NCI-H510A (cell line): Measurements from ENCODE around the gene LPAR3.

Source experiments
- DNase-seq: peaks from one replicate; lab custom pipeline; 2025; lab: John Stamatoyannopoulos, UW

Gene LPAR3

DNA sequence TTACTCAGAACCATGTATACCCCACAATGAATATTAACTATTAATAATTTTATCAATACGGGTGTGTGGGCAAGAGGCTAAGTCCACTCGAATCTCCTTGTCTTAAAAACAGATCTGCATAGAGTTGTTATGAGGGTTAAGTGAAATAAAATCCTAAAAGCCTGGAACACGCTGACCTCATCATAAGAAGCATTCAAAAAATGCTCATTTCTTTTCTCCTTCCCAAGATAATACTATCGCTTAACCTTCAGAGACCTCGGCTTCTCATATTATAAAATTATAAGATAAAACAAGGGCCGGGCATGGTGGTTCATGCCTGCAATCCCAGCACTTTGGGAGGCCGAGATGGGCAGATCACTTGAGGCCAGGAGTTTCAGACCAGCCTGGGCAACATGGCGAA lies 35.1 kb downstream of the LPAR3 start:
- DNase-seq: no peak

GRCh38 chr1:84856726-84857270 lies 36.2 kb downstream of the LPAR3 start:
- no peak for DNase-seq

DNA sequence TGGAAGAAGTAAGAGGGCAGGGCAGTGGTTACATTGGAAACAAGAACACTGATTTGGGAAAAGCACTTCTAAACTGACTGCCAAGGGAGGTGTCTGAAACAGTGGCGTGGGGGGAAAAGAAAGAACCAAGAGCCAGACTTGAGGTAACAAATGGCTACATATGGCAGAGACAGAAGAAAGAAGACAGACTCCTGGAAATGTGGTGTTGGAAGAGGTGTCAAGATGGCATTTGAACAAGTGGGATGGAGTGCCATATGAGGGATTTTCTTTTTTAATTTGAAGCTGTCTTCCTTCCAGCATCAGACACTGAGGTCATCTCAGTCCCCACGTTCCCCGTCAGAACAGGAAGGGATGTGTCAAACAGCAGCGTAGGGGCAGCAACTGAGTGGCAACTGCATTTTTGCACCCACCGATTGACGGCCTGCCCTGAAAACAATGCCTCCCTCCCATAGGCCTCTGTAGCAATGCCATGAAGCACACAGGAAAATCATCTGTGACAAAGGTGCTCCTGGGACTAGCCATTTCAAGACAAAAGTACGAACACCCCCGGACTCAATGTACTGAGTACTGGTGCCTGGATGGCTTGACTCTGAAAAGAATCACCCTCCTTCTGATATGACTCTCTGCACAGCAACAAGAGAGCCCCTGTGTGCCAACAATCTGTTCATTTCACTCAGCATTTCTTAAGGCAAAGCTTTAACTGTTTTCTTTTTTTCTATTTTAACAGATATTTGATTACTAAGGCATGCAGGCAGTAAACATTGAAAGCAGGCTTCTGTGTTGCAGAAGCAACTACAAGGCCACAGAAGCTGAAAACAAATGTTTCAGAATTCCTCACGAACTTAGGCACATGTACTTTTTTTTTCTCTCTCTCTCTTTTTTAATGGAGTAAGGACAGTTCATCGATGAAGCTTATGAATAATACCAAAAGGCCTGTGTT lies 37.0 kb downstream of the LPAR3 start:
- no peak for DNase-seq

GRCh38 chr1:84855168-84855567 lies 37.8 kb downstream of the LPAR3 start:
- no peak for DNase-seq

- no peak for DNase-seq
Measured at GRCh38 chr1:84853741-84854721, 39.0 kb downstream of the LPAR3 start.

DNA sequence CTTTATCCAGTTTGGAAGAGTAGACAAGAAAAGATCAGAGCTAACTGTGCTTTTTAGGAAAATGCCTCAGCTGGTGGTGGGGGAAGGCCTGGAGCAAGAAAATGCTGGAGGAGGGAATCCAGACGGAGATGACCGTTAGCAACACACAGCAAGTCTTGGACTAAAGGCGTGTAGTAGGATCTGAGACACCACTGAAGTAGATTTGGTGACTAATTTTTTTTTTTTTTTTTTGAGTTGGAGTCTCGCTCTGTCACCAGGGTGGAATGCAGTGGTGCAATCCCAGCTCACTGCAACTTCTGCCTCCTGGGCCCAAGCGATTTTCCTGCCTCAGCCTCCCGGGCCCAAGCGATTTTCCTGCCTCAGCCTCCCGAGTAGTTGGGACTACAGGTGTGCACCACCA lies 41.2 kb downstream of the LPAR3 start:
- no peak for DNase-seq

DNA sequence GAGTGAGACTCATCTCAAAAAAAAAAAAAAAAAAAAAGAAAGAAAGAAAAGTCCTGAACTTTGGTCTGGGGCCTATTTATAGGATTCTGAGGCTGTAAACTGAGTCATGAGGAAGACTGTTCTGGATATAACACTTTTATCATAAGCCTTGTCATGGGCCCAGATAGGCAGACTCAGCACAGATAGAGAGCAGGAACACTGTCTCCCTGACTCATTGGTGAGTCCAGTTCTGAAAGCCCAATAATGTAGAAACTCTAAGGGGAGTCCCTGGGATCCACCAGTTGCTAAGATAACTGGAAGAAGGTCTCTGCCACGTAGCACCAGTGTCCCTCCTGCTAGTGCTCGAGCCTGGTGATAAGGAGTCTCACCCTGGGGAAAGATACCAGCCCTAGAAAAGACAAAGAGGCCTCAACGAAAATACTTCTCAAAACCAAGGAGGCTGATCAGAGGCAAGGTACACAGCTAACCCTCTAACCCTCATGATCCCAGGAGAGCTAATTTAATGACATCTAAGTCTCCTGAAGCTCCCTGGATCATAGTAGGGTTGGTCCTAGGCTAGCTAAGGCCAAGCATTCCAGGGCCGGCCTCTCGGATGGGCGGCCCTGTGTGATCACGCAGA lies 43.5 kb downstream of the LPAR3 start:
- no peak for DNase-seq

DNA sequence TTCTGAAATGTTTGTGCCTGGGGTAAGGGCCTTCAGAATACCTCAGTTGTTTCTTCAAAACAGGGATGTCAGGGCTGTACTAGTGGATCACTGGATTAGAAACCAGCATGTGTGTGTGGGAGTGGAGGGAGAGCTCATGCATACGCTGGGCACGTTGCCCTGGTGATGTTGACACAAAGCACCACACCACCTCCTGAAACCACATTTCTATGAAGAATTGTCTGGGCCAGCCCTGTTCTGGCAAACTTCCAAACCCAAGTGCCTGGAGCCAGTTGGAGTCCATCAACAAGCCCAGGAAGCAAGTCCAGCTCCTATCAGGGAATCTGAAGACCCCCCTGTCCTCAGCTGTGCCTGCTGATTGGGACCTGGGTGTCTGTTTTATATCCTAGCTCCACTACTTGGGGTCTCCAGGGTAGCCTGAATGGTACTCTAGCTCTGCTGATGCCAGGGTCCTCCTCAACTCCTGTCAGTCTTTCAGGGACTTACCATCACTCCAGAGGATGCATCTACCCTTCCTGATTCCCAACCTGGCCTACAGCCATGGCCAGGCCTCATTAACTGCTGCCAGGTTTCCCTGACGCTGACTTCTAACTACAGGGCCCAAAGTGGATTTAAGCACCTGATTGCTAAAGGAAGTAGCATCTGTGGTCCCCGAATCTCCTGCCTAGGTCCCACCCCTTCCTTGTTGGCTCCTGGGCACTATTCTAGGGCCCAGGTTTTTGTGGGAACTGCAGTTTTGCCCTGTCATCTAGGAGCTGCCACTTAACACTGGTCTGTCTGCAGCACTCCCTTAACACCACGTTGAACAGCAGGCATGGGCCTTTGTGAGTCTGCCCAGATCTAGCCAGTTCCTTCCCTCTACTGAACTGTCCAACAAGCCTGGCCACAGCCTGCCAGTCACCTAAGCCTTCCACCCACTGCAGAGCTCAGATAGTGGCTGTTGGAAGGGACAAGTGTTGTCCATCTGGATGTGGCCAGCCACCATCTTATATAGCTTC lies 45.5 kb downstream of the LPAR3 start:
- peak; percentile 88 for DNase-seq

DNA sequence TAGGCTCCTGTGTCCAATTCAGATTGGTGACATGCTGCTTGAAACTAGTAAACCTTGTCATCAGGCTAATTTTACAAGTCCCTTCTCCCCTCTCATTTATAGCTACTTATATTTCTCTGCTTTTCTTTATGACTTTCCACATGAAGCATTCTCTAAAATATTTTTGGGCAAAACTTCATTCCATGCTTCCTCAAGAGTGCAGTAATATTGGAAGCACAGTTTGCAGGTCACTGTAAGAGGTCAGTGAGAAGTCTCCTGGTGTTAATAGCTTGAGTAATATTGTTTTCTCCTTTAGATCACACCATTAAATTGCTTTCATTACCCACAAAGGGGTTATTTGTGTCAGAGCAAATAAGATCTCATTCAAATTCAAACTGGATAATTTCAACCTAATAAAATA lies 46.6 kb downstream of the LPAR3 start:
- DNase-seq: no peak

DNA sequence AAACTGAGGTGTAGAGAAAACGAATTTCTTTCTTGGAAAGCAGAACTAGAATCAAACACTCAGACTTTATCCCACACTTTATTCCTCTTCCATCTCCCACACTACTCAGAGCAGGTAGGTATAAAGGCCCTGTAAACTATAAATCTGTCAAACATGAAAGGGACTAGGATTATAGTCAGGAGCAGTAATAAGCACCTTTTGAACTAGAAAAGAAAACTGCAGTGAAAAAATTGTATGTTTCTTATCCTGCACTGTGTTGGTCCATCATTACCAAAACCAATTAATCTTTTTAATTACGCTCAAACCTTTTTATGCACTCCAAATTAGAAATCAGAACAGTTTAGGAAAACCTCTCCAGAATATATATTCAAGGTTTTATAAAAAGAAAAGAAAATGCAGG lies 47.6 kb downstream of the LPAR3 start:
- DNase-seq: no peak

DNA sequence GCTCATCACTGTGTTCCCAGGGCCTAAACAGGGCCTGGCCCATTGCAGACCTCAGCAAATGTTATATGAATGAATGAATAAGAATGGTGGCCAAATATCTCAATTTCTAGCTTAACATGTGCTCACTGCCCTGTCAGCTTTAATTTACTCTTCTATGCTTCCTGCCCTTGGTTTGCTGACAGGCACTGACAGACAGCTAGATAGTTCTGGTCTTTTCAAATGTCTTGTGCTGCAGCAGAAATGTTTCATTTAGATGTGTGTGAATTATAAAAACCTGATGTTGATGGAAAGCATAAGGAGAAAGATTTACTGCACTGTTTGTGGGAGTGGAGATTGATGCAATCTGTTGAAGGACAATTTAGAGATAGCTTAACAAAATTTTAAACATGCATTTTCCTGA lies 48.9 kb downstream of the LPAR3 start:
- DNase-seq: no peak

GRCh38 chr1:84842748-84843231 lies 50.2 kb downstream of the LPAR3 start:
- DNase-seq: no peak

GRCh38 chr1:84841971-84842370 lies 51.0 kb downstream of the LPAR3 start:
- DNase-seq: no peak

DNA sequence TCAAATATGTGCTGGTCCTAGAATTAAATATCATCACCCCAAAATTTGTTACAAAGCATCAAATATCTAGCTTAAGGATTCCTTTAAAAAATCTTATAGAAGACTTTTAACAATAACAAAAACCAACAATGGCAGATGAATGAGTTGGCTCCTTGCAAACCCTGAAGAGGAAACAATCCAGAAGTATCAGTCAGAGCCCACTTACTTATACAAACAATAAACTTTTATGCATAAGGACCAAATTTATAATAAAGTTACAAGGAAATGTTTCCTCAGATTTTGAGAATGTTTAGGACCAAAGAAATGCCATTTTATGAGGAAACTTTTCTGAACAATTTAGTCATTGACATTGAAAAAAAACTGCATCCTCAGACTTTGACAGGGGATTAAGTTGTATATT lies 52.7 kb downstream of the LPAR3 start:
- DNase-seq: no peak

GRCh38 chr1:84839544-84839943 lies 53.5 kb downstream of the LPAR3 start:
- DNase-seq: no peak

- DNase-seq: no peak
Measured at GRCh38 chr1:84836145-84836544, 56.9 kb downstream of the LPAR3 start.

DNA sequence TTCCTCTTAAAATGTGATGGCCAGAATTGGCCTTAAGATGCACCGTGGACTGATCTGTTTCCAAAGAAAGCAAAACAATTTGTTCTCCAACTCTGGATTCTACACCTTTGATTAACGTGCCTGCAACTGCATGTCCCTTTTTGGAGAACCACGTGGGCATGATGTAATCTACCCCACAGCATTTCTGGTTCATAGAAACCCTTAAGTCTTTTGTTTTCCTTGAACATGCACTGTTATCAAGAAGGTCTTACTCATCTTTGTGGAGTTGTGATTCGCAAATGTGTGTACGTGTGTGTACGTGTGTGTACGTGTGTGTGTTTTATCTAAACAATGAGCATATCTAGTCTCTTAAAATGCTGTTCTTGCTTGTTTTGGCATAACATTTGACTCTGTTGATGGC lies 57.8 kb downstream of the LPAR3 start:
- no peak for DNase-seq

- DNase-seq: no peak
Measured at GRCh38 chr1:84834419-84835064, 58.5 kb downstream of the LPAR3 start.

DNA sequence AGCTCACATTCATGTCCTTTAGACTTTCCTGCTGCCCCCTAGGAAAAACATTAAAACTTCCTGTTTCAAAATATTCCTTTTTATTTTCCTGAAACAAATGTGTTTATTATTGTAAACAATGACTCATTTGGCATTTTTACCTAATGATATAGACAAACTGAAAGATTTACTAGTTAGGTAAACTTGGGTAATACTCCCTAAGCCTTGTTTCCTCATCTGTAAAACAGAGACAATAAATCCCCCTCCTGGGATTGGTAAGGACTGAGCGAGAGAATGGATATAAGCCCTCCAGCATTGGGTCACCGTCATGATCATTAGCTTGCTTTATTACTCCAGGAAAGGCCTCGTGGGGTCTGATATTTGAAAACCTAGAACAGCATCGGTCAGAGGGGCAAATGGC lies 59.8 kb downstream of the LPAR3 start:
- DNase-seq: no peak

DNA sequence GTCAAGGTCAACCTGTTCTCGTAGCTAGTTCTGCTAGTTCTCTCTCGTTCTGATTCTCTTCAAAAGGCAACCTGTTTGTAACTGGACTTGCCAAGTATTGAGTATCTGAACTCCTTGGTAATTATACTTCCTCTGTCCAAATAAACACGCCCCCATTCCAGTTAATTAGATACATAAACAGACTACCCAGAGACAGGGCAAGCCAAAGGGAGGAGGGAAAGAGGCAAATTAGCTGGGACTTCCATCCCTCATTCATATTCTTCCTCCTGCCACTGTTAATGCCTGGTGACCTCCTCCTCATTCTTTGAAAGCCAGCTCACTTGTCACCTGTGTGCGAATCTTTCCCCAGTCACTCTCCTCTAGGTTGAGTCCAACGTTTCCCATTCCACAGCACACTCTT lies 62.9 kb downstream of the LPAR3 start:
- no peak for DNase-seq
